BJ (cell line): ENCODE results near the gene RRAS. TPM values are rescaled to one million over a fixed set of nuclear protein-coding genes. Genes with fewer than 3 reads are reported as not detected.
A peak's percentile ranks its signal among the peaks of the same experiment; 100 is the strongest.

Experiments used
- CTCF ChIA-PET: fragments of 350-600 bp; formaldehyde crosslinking; extraction: SDS; loops from one replicate; lab custom pipeline; 2021; ENCODE audit warnings: antibody characterized with exemption, inconsistent platforms; lab: Yijun Ruan, JAX
- POLR2A ChIA-PET: fragments of 300-600 bp; sonication (Branson Sonifier 250); formaldehyde crosslinking; extraction: SDS; loops from one replicate; lab custom pipeline; 2021; ENCODE audit warnings: antibody characterized with exemption; lab: Charles Lee
- DNase-seq: peaks from one replicate; pipeline ENCODE4 v3.0.0-alpha.2; 2011; ENCODE audit warnings: low read depth
- H3K27me3 ChIP-seq: 2 replicates; pipeline ENCODE4 v1.6.0; 2011; ENCODE audit warnings: low read length; ENCODE audit not compliant: control insufficient read depth, insufficient read depth
- H3K36me3 ChIP-seq: 2 replicates; pipeline ENCODE4 v1.5.1; 2011; ENCODE audit warnings: low read length; ENCODE audit not compliant: control insufficient read depth, insufficient read depth
- H3K4me3 ChIP-seq: 2 replicates; pipeline ENCODE4 v1.5.1; 2011; ENCODE audit warnings: low read depth, mild to moderate bottlenecking, control low read depth, low read length
- CTCF ChIP-seq: IDR thresholded peaks from 2 replicates; pipeline ENCODE4 v1.5.1; 2011; ENCODE audit warnings: low read depth, mild to moderate bottlenecking, control low read depth, inconsistent platforms, low read length, moderate library complexity; ENCODE audit not compliant: insufficient read depth
- polyA plus RNA-seq: library from polyadenylated mRNA; depleted of rRNA; stranded (reverse); fragments of >200 nt; gene quantifications from 2 replicates; pipeline ENCODE4 v1.2.3, GENCODE V29; 2011

Gene RRAS
- polyA plus RNA-seq, 1 experiment: 186 TPM

DNA sequence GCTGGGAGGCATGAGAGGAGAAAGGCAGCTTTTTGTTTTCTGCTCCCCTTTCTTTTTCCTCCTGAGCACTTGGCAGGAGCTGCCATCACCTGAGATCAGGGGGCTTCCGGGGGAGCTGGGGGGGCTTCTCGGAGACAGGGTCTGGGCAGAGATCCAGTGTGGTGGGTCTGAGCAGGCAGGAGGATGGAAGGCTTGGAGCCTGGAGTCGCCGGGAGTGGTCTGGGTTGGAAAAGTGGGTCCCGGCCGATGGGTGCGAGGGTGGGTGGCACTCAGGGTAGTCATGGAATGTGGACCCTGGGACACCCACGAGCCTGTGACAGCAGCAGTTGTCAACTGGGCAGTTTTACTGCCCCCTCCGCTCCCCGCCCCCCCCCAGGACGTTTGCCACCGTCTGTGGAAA lies 47.2 kb upstream of the RRAS start:
- Histone ChIP-seq H3K4me3 (no peak overlapping the region), H3K36me3 (peaks cover 29% of the 10 kb centered on the region), H3K27me3 (no peaks in the 10 kb centered on the region)
- CTCF ChIA-PET: interaction anchor here (0.7 to 1.4 kb wide), 2 partner anchors 117 to 1111 kb away, joined by 3 to 6 read pairs; no protein-coding TSS in a partner anchor
- TF ChIP-seq CTCF: no peak
- DNase-seq: no peak
- POLR2A ChIA-PET: no interaction called here

- CTCF ChIA-PET: interaction anchor here (0.7 to 1.4 kb wide), 3 partner anchors 9 to 1112 kb away, joined by 3 to 6 read pairs (median 3); partner anchors contain the start of gene PRMT1
- peaks cover 34% of the 10 kb centered on the region for H3K36me3 ChIP-seq
These were observed 46.7 kb upstream of the RRAS start for GRCh38 chr19:49686503-49687088.

DNA sequence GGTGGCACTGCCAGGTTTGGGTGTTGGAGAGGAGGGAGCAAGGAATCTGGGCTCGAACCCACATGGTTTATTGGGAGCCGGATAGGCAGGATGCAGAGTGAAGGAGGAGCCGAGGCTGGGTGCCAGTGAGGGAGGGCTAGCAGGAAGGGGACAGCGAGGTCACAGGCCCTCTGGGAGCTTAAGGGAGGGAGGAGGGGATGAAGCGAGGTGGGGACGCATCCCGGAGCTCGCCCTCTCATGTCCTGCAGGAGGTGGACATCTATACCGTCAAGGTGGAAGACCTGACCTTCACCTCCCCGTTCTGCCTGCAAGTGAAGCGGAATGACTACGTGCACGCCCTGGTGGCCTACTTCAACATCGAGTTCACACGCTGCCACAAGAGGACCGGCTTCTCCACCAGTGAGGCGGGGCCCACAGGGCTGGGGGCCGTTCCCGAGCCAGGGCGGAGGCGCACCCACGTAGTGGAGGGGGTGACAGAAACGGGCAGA lies 45.9 kb upstream of the RRAS start:
- Histone ChIP-seq H3K36me3 (peaks cover 34% of the 10 kb centered on the region), H3K27me3 (no peaks in the 10 kb centered on the region), H3K4me3 (no peak overlapping the region)
- no peak for DNase-seq
- TF ChIP-seq CTCF: no peak
- POLR2A ChIA-PET: interaction anchor here (0.6 kb wide), 1 partner anchor 140 kb away, joined by 13 read pairs; no protein-coding TSS in a partner anchor
- CTCF ChIA-PET: interaction anchor here (1.0 to 1.1 kb wide), 2 partner anchors 9 to 14 kb away, joined by 3 to 4 read pairs; partner anchors contain the start of gene PRMT1

More at GRCh38 chr19:49686503-49687088, 46.7 kb upstream of the RRAS start:
- TF ChIP-seq CTCF: no peak
- POLR2A ChIA-PET: no interaction called here
- DNase-seq: no peak
- Histone ChIP-seq H3K4me3 (no peak overlapping the region), H3K27me3 (no peaks in the 10 kb centered on the region)

DNA sequence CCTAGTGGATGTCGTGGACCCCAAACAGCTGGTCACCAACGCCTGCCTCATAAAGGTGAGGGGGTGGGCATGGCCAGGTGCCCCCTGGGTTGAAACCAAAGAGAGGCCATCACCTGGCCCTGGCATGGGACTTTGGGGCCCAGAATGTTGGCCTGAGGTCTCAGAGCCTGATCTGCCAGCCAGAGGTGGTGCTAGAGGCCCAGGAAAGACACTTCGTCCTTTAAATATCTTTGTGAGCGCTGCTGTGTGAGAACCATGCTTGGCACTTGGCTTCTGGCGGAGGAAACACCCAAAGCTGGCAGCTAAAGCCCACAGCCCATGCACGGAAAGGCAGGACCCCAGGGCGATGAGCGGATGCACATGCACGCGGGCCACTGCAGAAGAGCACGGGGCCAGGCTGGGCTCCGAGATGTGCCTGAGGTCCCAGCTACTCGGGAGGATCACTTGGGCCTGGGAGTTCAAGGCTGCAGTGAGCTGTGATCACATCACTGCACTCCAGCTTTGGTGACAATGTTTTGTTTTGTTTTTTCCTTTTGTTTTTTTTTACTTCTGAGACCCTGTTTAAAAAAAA lies 45.1 kb upstream of the RRAS start:
- CTCF ChIA-PET: interaction anchor here (0.6 to 1.4 kb wide), 3 partner anchors 13 to 138 kb away, joined by 3 to 4 read pairs (median 3); no protein-coding TSS in a partner anchor
- Histone ChIP-seq H3K27me3 (no peaks in the 10 kb centered on the region), H3K4me3 (no peak overlapping the region), H3K36me3 (peaks cover 34% of the 10 kb centered on the region)
- DNase-seq: no peak
- POLR2A ChIA-PET: interaction anchor here (0.6 kb wide), 1 partner anchor 139 kb away, joined by 13 read pairs; no protein-coding TSS in a partner anchor
- TF ChIP-seq CTCF: no peak

DNA sequence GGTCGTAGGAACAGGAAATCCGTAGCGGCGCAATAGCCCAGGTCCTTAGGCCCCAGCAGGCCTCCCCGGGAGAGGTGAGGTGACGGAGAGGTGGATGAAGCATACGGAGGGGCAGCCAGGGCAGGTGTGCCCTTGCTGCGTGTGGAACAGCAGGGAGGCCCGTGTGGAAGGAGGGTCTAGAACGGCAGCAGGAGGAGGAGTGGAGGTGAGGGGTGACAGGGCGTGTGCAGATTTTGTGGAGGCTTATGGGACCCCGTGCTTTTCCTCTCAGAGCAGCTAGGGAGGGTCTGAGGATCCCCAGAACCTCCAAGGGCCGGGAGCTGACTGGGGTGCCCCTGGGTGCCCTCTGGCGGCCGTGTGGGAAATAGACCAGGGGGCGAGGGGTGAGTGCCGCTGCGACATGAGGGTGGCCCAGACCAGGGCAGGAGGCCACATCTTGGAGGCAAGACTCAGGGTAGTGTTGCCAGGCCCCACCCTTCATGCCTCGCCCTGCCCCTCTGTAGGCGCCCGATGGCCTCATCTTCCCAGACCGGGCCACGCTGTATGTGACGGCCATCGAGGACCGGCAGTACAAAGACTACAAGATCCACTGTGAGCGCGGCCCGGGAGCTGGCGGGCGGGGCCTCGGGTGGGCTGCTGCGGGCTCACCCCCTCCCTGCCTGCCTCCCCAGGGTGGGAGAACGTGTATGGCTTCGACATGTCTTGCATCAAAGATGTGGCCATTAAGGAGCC lies 44.5 kb upstream of the RRAS start:
- DNase-seq: no peak
- H3K4me3 ChIP-seq: no peak overlapping the region
- TF ChIP-seq CTCF: peak; percentile 64
- CTCF ChIA-PET: interaction anchor here (0.6 to 1.4 kb wide), 5 partner anchors 11 to 324 kb away, joined by 3 read pairs; no protein-coding TSS in a partner anchor
- H3K36me3 ChIP-seq: peaks cover 34% of the 10 kb centered on the region
- H3K27me3 ChIP-seq: no peaks in the 10 kb centered on the region
- POLR2A ChIA-PET: no interaction called here
